Neural cell (in vitro differentiated cells): ENCODE data around the gene KIF2A.

Experiments
- EP300 ChIP-seq: fragments of 450-650 bp; conservative IDR thresholded peaks from 2 replicates; pipeline ENCODE4 v1.6.1; 2014; ENCODE audit warnings: antibody characterized with exemption, mild to moderate bottlenecking, moderate library complexity; ENCODE audit not compliant: poor library complexity, severe bottlenecking
- EZH2 ChIP-seq: fragments of 200-600, 300-800 bp; shearing (Covaris generic), sonication (generic); IDR thresholded peaks from 2 replicates; pipeline ENCODE4 v1.6.1; 2014; ENCODE audit warnings: antibody characterized with exemption, low read length, borderline replicate concordance, mild to moderate bottlenecking; ENCODE audit not compliant: insufficient read depth, poor library complexity, severe bottlenecking
- MXI1 ChIP-seq: fragments of 450-650 bp; conservative IDR thresholded peaks from 2 replicates; pipeline ENCODE4 v1.6.1; 2014; ENCODE audit warnings: antibody characterized with exemption, mild to moderate bottlenecking; ENCODE audit not compliant: poor library complexity, severe bottlenecking
- POLR2AphosphoS5 ChIP-seq: IDR thresholded peaks from 2 replicates; pipeline ENCODE4 v1.6.1; 2012
- RAD21 ChIP-seq: fragments of 450-650 bp; conservative IDR thresholded peaks from 2 replicates; pipeline ENCODE4 v1.6.1; 2014; ENCODE audit warnings: antibody characterized with exemption, mild to moderate bottlenecking, moderate library complexity
- TAF1 ChIP-seq: IDR thresholded peaks from 2 replicates; pipeline ENCODE4 v1.6.1; 2012; ENCODE audit warnings: low read depth
- TF ChIP-seq, protein P1 (sequence below): fragments of 450-650 bp; IDR thresholded peaks from 2 replicates; pipeline ENCODE4 v1.5.1; 2014; ENCODE audit warnings: antibody characterized with exemption, mild to moderate bottlenecking, moderate library complexity; ENCODE audit not compliant: poor library complexity, severe bottlenecking
- TF ChIP-seq, protein P2 (sequence below): IDR thresholded peaks from 2 replicates; pipeline ENCODE4 v1.6.1; 2012; ENCODE audit warnings: borderline replicate concordance

DNA sequence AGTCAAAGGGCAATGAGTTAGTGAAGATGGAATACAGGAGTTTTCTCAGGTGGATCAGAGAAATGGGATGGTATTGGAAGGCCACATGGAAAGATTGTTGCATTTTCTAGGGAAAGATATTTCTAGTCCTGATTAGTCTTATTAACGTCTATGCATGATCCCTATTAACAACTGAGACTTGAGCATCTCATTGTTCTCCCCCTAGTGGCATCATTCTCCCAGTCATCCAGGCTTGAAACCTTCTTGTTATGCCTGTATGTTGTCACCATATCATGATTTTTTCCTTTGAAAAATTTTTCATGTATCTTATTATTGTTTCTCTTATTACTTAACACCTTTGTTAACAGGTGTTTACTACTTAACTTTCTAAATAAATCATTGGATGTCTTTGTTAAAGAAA is 34.4 kb downstream of the KIF2A start:
- TF ChIP-seq EZH2 = no peak
- TF ChIP-seq, protein P1, sequence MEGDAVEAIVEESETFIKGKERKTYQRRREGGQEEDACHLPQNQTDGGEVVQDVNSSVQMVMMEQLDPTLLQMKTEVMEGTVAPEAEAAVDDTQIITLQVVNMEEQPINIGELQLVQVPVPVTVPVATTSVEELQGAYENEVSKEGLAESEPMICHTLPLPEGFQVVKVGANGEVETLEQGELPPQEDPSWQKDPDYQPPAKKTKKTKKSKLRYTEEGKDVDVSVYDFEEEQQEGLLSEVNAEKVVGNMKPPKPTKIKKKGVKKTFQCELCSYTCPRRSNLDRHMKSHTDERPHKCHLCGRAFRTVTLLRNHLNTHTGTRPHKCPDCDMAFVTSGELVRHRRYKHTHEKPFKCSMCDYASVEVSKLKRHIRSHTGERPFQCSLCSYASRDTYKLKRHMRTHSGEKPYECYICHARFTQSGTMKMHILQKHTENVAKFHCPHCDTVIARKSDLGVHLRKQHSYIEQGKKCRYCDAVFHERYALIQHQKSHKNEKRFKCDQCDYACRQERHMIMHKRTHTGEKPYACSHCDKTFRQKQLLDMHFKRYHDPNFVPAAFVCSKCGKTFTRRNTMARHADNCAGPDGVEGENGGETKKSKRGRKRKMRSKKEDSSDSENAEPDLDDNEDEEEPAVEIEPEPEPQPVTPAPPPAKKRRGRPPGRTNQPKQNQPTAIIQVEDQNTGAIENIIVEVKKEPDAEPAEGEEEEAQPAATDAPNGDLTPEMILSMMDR = no peak
- TF ChIP-seq POLR2AphosphoS5 = no peak
- TF ChIP-seq EP300 = no peak
- TF ChIP-seq MXI1 = no peak
- TF ChIP-seq, protein P2, sequence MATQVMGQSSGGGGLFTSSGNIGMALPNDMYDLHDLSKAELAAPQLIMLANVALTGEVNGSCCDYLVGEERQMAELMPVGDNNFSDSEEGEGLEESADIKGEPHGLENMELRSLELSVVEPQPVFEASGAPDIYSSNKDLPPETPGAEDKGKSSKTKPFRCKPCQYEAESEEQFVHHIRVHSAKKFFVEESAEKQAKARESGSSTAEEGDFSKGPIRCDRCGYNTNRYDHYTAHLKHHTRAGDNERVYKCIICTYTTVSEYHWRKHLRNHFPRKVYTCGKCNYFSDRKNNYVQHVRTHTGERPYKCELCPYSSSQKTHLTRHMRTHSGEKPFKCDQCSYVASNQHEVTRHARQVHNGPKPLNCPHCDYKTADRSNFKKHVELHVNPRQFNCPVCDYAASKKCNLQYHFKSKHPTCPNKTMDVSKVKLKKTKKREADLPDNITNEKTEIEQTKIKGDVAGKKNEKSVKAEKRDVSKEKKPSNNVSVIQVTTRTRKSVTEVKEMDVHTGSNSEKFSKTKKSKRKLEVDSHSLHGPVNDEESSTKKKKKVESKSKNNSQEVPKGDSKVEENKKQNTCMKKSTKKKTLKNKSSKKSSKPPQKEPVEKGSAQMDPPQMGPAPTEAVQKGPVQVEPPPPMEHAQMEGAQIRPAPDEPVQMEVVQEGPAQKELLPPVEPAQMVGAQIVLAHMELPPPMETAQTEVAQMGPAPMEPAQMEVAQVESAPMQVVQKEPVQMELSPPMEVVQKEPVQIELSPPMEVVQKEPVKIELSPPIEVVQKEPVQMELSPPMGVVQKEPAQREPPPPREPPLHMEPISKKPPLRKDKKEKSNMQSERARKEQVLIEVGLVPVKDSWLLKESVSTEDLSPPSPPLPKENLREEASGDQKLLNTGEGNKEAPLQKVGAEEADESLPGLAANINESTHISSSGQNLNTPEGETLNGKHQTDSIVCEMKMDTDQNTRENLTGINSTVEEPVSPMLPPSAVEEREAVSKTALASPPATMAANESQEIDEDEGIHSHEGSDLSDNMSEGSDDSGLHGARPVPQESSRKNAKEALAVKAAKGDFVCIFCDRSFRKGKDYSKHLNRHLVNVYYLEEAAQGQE = no peak
- no peak for TF ChIP-seq TAF1
- no peak for TF ChIP-seq RAD21
